BJ (cell line): ENCODE measurements around the gene FAM83G. TPM values are rescaled to one million over a fixed set of nuclear protein-coding genes. Genes with fewer than 3 reads are reported as not detected.

Experiments used
- CTCF ChIA-PET: fragments of 350-600 bp; formaldehyde crosslinking; extraction: SDS; loops from one replicate; lab custom pipeline; 2021; ENCODE audit warnings: antibody characterized with exemption, inconsistent platforms; lab: Yijun Ruan, JAX
- POLR2A ChIA-PET: fragments of 300-600 bp; sonication (Branson Sonifier 250); formaldehyde crosslinking; extraction: SDS; loops from one replicate; lab custom pipeline; 2021; ENCODE audit warnings: antibody characterized with exemption; lab: Charles Lee
- DNase-seq: peaks from one replicate; pipeline ENCODE4 v3.0.0-alpha.2; 2011; ENCODE audit warnings: low read depth
- H3K27me3 ChIP-seq: 2 replicates; pipeline ENCODE4 v1.6.0; 2011; ENCODE audit warnings: low read length; ENCODE audit not compliant: control insufficient read depth, insufficient read depth
- H3K36me3 ChIP-seq: 2 replicates; pipeline ENCODE4 v1.5.1; 2011; ENCODE audit warnings: low read length; ENCODE audit not compliant: control insufficient read depth, insufficient read depth
- H3K4me3 ChIP-seq: 2 replicates; pipeline ENCODE4 v1.5.1; 2011; ENCODE audit warnings: low read depth, mild to moderate bottlenecking, control low read depth, low read length
- CTCF ChIP-seq: IDR thresholded peaks from 2 replicates; pipeline ENCODE4 v1.5.1; 2011; ENCODE audit warnings: low read depth, mild to moderate bottlenecking, control low read depth, inconsistent platforms, low read length, moderate library complexity; ENCODE audit not compliant: insufficient read depth
- polyA plus RNA-seq: library from polyadenylated mRNA; depleted of rRNA; stranded (reverse); fragments of >200 nt; gene quantifications from 2 replicates; pipeline ENCODE4 v1.2.3, GENCODE V29; 2011

Gene FAM83G
- polyA plus RNA-seq, 1 experiment: 10.3 TPM

GRCh38 chr17:18967916-18968315 lies 36.6 kb downstream of the FAM83G start:
- no peaks in the 10 kb centered on the region for H3K27me3 ChIP-seq
- ChIA-PET CTCF (no interaction called here), POLR2A (no interaction called here)
- no peak for DNase-seq
- TF ChIP-seq CTCF: no peak
- no peak overlapping the region for H3K4me3 ChIP-seq
- H3K36me3 ChIP-seq: peaks cover 5% of the 10 kb centered on the region

GRCh38 chr17:18966831-18967624 lies 37.5 kb downstream of the FAM83G start:
- no peak for TF ChIP-seq CTCF
- POLR2A ChIA-PET: no interaction called here
- CTCF ChIA-PET: interaction anchor here (1.1 kb wide), 1 partner anchor 12 kb away, joined by 3 read pairs; no protein-coding TSS in a partner anchor
- DNase-seq: no peak
- Histone ChIP-seq H3K27me3 (no peaks in the 10 kb centered on the region), H3K36me3 (peaks cover 4% of the 10 kb centered on the region), H3K4me3 (no peak overlapping the region)

- Histone ChIP-seq H3K4me3 (no peak overlapping the region), H3K27me3 (no peaks in the 10 kb centered on the region), H3K36me3 (no peaks in the 10 kb centered on the region)
- no peak for TF ChIP-seq CTCF
- DNase-seq: no peak
- ChIA-PET POLR2A (no interaction called here), CTCF (no interaction called here)
Observed at GRCh38 chr17:18965530-18966236, 38.9 kb downstream of the FAM83G start.

- DNase-seq: no peak
- no peaks in the 10 kb centered on the region for H3K36me3 ChIP-seq
- TF ChIP-seq CTCF: no peak
- ChIA-PET POLR2A (no interaction called here), CTCF (no interaction called here)
- H3K27me3 ChIP-seq: no peaks in the 10 kb centered on the region
- no peak overlapping the region for H3K4me3 ChIP-seq
Observed at GRCh38 chr17:18964550-18964949, 40.0 kb downstream of the FAM83G start.

- Histone ChIP-seq H3K36me3 (no peaks in the 10 kb centered on the region), H3K4me3 (no peak overlapping the region), H3K27me3 (no peaks in the 10 kb centered on the region)
- no peak for DNase-seq
- ChIA-PET POLR2A (no interaction called here), CTCF (no interaction called here)
- no peak for TF ChIP-seq CTCF
Observed at GRCh38 chr17:18964018-18964351, 40.6 kb downstream of the FAM83G start.
